Measurements from ENCODE around the gene USP47.

USP47 gene, protein sequence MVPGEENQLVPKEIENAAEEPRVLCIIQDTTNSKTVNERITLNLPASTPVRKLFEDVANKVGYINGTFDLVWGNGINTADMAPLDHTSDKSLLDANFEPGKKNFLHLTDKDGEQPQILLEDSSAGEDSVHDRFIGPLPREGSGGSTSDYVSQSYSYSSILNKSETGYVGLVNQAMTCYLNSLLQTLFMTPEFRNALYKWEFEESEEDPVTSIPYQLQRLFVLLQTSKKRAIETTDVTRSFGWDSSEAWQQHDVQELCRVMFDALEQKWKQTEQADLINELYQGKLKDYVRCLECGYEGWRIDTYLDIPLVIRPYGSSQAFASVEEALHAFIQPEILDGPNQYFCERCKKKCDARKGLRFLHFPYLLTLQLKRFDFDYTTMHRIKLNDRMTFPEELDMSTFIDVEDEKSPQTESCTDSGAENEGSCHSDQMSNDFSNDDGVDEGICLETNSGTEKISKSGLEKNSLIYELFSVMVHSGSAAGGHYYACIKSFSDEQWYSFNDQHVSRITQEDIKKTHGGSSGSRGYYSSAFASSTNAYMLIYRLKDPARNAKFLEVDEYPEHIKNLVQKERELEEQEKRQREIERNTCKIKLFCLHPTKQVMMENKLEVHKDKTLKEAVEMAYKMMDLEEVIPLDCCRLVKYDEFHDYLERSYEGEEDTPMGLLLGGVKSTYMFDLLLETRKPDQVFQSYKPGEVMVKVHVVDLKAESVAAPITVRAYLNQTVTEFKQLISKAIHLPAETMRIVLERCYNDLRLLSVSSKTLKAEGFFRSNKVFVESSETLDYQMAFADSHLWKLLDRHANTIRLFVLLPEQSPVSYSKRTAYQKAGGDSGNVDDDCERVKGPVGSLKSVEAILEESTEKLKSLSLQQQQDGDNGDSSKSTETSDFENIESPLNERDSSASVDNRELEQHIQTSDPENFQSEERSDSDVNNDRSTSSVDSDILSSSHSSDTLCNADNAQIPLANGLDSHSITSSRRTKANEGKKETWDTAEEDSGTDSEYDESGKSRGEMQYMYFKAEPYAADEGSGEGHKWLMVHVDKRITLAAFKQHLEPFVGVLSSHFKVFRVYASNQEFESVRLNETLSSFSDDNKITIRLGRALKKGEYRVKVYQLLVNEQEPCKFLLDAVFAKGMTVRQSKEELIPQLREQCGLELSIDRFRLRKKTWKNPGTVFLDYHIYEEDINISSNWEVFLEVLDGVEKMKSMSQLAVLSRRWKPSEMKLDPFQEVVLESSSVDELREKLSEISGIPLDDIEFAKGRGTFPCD (N-terminal part only)
- 150 to 161 (median 152) reads per million in 3 donors for total RNA-seq

GRCh38 chr11:11841723-11842420 is at the start of gene USP47:
TSS of gene USP47 (plus strand) at chr11:11841972. CDS start at chr11:11842186, 214 bp downstream.
- peak within 1 kb of the TSS; percentile 81 for H3K4me3 ChIP-seq (ENCODE audit: insufficient read depth, low read depth, low read length, poor library complexity, severe bottlenecking)
- H3K4me1 ChIP-seq (ENCODE audit: control insufficient read depth, insufficient read depth, low read length, poor library complexity, severe bottlenecking) = peaks cover 18% of the 10 kb centered on the region
- peak; percentile 89 to 92 (median 90) for DNase-seq
- H3K9me3 ChIP-seq (ENCODE audit: control insufficient read depth, low read length) = no peaks in the 10 kb centered on the region
- no peaks in the 10 kb centered on the region for H3K27me3 ChIP-seq (replicated peaks; ENCODE audit: control insufficient read depth, insufficient read depth, low read length, poor library complexity, severe bottlenecking)
- H3K27ac ChIP-seq (ENCODE audit: insufficient read depth, low read length, poor library complexity, severe bottlenecking) = peak within 1 kb of the TSS; percentile 96
- no peaks in the 10 kb centered on the region for H3K36me3 ChIP-seq (ENCODE audit: control insufficient read depth, insufficient read depth, low read length)

- Histone ChIP-seq H3K9me3 (ENCODE audit: control insufficient read depth, low read length) (no peaks in the 10 kb centered on the region), H3K4me3 (ENCODE audit: insufficient read depth, low read depth, low read length, poor library complexity, severe bottlenecking) (no peak overlapping the region), H3K27me3 (replicated peaks; ENCODE audit: control insufficient read depth, insufficient read depth, low read length, poor library complexity, severe bottlenecking) (peaks cover 3% of the 10 kb centered on the region), H3K36me3 (ENCODE audit: control insufficient read depth, insufficient read depth, low read length) (no peaks in the 10 kb centered on the region), H3K4me1 (ENCODE audit: control insufficient read depth, insufficient read depth, low read length, poor library complexity, severe bottlenecking) (no peaks in the 10 kb centered on the region), H3K27ac (ENCODE audit: insufficient read depth, low read length, poor library complexity, severe bottlenecking) (no peak overlapping the region)
- DNase-seq = no peak
Measured at GRCh38 chr11:11793073-11793472, 48.7 kb upstream of the USP47 start.

- DNase-seq = peak; percentile 57 to 67 (median 59)
- Histone ChIP-seq H3K27ac (ENCODE audit: insufficient read depth, low read length, poor library complexity, severe bottlenecking) (no peak overlapping the region), H3K36me3 (ENCODE audit: control insufficient read depth, insufficient read depth, low read length) (no peaks in the 10 kb centered on the region), H3K9me3 (ENCODE audit: control insufficient read depth, low read length) (no peaks in the 10 kb centered on the region), H3K4me3 (ENCODE audit: insufficient read depth, low read depth, low read length, poor library complexity, severe bottlenecking) (no peak overlapping the region), H3K27me3 (replicated peaks; ENCODE audit: control insufficient read depth, insufficient read depth, low read length, poor library complexity, severe bottlenecking) (peaks cover 3% of the 10 kb centered on the region), H3K4me1 (ENCODE audit: control insufficient read depth, insufficient read depth, low read length, poor library complexity, severe bottlenecking) (no peaks in the 10 kb centered on the region)
Measured at GRCh38 chr11:11798586-11799438, 43.0 kb upstream of the USP47 start.

DNA sequence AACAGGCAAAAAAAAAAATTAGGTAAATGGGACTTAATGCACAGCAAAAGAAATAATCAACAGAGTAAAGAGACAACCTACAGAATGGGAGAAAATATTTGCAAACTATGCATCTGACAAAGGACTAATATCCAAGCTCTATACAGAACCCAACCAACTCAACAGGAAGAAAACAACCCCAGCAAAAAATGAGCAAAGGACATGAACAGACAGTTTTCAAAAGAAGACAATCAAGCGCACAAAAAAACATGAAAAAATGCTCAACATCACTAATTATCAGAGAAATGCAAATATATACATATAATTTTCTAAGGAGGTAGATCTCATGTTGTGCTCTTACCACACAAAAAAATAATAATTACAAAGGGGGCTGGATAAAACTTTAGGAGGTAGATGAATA is 36.5 kb upstream of the USP47 start:
- Histone ChIP-seq H3K9me3 (ENCODE audit: control insufficient read depth, low read length) (no peaks in the 10 kb centered on the region), H3K36me3 (ENCODE audit: control insufficient read depth, insufficient read depth, low read length) (no peaks in the 10 kb centered on the region), H3K27me3 (replicated peaks; ENCODE audit: control insufficient read depth, insufficient read depth, low read length, poor library complexity, severe bottlenecking) (no peaks in the 10 kb centered on the region), H3K4me1 (ENCODE audit: control insufficient read depth, insufficient read depth, low read length, poor library complexity, severe bottlenecking) (no peaks in the 10 kb centered on the region), H3K27ac (ENCODE audit: insufficient read depth, low read length, poor library complexity, severe bottlenecking) (no peak overlapping the region), H3K4me3 (ENCODE audit: insufficient read depth, low read depth, low read length, poor library complexity, severe bottlenecking) (no peak overlapping the region)
- DNase-seq = no peak

GRCh38 chr11:11806074-11806473 is 35.7 kb upstream of the USP47 start:
- H3K27me3 ChIP-seq (replicated peaks; ENCODE audit: control insufficient read depth, insufficient read depth, low read length, poor library complexity, severe bottlenecking) = no peaks in the 10 kb centered on the region
- no peak for DNase-seq
- no peak overlapping the region for H3K4me3 ChIP-seq (ENCODE audit: insufficient read depth, low read depth, low read length, poor library complexity, severe bottlenecking)
- no peaks in the 10 kb centered on the region for H3K36me3 ChIP-seq (ENCODE audit: control insufficient read depth, insufficient read depth, low read length)
- no peaks in the 10 kb centered on the region for H3K9me3 ChIP-seq (ENCODE audit: control insufficient read depth, low read length)
- H3K4me1 ChIP-seq (ENCODE audit: control insufficient read depth, insufficient read depth, low read length, poor library complexity, severe bottlenecking) = no peaks in the 10 kb centered on the region
- no peak overlapping the region for H3K27ac ChIP-seq (ENCODE audit: insufficient read depth, low read length, poor library complexity, severe bottlenecking)

DNA sequence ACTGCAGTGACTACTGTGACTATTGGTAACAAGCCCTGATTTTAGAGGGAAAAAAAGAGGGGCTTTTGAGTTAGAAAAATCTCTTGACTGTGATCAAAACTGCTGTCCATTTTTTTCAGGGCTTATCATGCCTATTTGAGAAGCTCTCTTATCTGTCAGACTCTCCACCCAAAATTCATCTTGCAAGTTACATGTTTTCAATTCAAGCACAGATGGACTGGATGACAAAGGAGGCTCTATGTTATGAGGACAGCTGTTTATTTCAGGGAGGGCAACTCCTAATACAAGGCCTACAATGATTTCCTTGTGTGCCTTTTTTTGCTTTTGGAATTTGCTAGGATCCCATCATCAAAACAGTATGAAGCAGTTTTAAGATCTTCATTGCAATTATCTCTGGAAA is 35.2 kb upstream of the USP47 start:
- no peaks in the 10 kb centered on the region for H3K36me3 ChIP-seq (ENCODE audit: control insufficient read depth, insufficient read depth, low read length)
- H3K27ac ChIP-seq (ENCODE audit: insufficient read depth, low read length, poor library complexity, severe bottlenecking) = no peak overlapping the region
- no peaks in the 10 kb centered on the region for H3K4me1 ChIP-seq (ENCODE audit: control insufficient read depth, insufficient read depth, low read length, poor library complexity, severe bottlenecking)
- no peak overlapping the region for H3K4me3 ChIP-seq (ENCODE audit: insufficient read depth, low read depth, low read length, poor library complexity, severe bottlenecking)
- no peak for DNase-seq
- no peaks in the 10 kb centered on the region for H3K27me3 ChIP-seq (replicated peaks; ENCODE audit: control insufficient read depth, insufficient read depth, low read length, poor library complexity, severe bottlenecking)
- no peaks in the 10 kb centered on the region for H3K9me3 ChIP-seq (ENCODE audit: control insufficient read depth, low read length)

DNA sequence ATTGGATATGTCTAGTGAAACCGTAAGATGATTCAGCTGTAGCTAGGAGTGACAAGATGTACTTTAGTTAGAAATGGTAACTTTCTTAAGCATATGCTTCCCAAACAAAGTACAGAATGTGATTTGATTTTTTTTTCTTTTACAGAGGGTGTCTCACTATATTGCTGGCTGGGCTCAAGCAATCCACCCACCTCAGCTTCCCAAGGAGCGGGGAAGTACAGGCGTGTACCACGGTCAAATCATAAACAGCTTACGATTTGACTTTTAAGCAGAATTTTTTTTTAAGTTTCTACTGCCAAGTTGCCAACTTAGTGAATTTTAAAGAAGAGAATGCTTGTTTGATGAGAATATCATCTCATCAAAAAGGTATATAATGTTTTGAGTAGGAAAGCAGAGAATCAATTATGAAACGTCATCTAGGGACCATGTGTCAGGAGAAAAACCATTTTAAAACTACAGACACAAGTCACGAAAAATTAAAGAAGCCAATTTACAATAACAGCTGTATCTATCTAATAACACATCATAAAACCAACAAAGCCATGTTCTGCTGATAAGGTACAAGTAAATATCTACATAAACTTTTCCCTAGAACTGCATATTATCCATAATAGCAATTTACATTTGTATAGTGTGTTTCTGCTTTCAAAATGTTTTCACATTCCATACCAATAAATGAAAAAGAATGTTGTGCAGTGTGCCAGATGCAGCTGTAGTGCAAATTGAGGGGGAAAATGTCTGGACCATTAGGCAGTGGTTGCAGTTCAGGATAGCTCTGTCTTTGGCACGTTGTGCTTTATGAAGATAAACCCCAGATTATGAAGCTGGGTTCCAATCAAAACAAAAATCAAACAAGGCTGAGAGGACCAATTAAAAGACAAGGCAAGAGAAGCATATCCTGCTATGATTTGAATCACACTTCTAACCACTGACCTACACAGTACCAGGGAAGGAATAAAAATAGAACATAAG is 33.7 kb upstream of the USP47 start:
- no peaks in the 10 kb centered on the region for H3K27me3 ChIP-seq (replicated peaks; ENCODE audit: control insufficient read depth, insufficient read depth, low read length, poor library complexity, severe bottlenecking)
- no peaks in the 10 kb centered on the region for H3K36me3 ChIP-seq (ENCODE audit: control insufficient read depth, insufficient read depth, low read length)
- no peaks in the 10 kb centered on the region for H3K4me1 ChIP-seq (ENCODE audit: control insufficient read depth, insufficient read depth, low read length, poor library complexity, severe bottlenecking)
- no peak overlapping the region for H3K4me3 ChIP-seq (ENCODE audit: insufficient read depth, low read depth, low read length, poor library complexity, severe bottlenecking)
- no peak for DNase-seq
- no peaks in the 10 kb centered on the region for H3K9me3 ChIP-seq (ENCODE audit: control insufficient read depth, low read length)
- H3K27ac ChIP-seq (ENCODE audit: insufficient read depth, low read length, poor library complexity, severe bottlenecking) = no peak overlapping the region

GRCh38 chr11:11808992-11809615 is 32.7 kb upstream of the USP47 start:
- no peak for DNase-seq
- no peaks in the 10 kb centered on the region for H3K36me3 ChIP-seq (ENCODE audit: control insufficient read depth, insufficient read depth, low read length)
- no peaks in the 10 kb centered on the region for H3K9me3 ChIP-seq (ENCODE audit: control insufficient read depth, low read length)
- H3K27me3 ChIP-seq (replicated peaks; ENCODE audit: control insufficient read depth, insufficient read depth, low read length, poor library complexity, severe bottlenecking) = no peaks in the 10 kb centered on the region
- no peak overlapping the region for H3K4me3 ChIP-seq (ENCODE audit: insufficient read depth, low read depth, low read length, poor library complexity, severe bottlenecking)
- no peaks in the 10 kb centered on the region for H3K4me1 ChIP-seq (ENCODE audit: control insufficient read depth, insufficient read depth, low read length, poor library complexity, severe bottlenecking)
- no peak overlapping the region for H3K27ac ChIP-seq (ENCODE audit: insufficient read depth, low read length, poor library complexity, severe bottlenecking)
